Measurements from ENCODE around the gene TSPO.

Gene TSPO

DNA sequence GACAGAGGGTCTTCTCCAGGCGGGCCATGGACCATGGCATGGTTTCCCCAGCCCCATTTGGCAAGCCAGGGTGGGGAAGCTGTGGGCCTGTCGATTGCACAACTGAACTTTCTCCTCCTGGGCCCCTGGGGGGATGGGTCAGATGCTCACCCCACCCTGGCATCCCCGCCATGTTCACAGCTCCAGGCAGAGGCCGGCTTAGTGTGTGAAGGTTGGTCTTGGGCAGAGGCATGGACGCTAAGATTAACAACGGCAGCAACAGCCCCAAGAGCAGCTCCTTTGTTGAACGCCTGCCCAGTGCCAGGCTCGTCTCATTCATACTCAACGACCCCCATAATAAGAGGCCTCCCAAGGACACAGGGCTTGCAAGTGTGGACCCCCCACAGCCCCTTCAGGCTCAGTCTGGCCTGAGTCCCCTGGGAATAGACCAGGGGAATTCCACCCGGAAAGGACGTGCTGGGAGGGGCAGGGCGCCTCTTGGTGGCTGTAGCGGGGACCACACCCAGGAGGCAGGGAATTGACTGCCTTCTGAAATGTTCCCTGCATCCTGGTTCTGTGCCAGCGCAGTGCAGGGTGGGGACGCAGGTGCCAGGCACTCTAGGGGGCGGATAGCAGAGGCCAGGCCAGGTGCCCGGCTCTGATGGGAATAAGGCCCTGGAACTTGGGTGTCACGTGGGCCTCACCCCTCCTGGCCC, 8.3 kb downstream of the TSPO start:
- DNase-seq (ENCODE audit: low read depth, low spot score): no peak

DNA sequence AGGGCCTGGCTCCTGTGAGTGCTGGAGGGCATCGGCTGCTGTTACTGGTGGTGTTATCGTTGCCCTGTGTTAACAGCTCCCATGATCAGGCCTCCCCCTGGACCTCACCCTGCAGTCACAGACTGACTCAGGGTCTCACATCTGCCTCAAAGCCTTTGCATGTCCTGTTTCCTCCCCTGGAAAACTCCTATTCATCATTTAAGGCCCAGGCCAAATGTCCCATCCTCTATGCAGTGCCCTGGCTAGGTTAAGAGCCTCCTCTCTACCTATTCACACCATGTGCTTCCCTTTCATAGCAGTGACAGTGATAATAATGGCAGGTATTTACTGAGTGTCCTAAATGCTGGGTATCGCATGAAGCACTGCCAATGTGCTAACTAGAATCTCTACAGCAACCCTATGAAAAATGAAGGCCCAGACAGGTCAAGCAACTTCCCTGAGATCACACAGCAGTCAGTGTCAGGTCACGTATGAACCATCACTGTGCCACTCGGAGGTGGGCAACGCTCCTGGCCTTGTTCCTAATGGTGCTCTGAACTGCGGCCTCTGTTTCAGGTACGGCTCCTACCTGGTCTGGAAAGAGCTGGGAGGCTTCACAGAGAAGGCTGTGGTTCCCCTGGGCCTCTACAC, 9.3 kb downstream of the TSPO start:
- DNase-seq (ENCODE audit: low read depth, low spot score): no peak

DNA sequence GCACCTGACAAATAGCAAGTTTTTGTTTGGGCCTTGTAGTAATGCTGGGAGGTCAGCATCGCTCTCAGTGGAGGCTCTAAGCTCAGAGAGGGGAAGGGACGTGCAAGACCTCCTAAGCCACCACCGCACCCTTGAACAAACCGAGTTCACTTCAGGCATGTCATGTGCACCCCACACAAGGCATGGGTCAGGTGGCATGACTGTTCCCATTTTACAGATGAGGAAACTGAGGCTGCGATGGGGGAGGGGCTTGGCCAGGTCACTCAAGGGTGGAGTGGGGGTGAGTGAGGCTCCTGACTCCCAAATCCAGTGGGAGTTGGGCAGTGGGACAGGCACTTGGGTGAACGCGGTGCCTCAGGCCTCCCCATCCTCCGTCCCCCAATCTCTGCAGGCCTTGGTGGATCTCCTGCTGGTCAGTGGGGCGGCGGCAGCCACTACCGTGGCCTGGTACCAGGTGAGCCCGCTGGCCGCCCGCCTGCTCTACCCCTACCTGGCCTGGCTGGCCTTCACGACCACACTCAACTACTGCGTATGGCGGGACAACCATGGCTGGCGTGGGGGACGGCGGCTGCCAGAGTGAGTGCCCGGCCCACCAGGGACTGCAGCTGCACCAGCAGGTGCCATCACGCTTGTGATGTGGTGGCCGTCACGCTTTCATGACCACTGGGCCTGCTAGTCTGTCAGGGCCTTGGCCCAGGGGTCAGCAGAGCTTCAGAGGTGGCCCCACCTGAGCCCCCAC, 11.2 kb downstream of the TSPO start:
- no peak for DNase-seq (ENCODE audit: low read depth, low spot score)

DNA sequence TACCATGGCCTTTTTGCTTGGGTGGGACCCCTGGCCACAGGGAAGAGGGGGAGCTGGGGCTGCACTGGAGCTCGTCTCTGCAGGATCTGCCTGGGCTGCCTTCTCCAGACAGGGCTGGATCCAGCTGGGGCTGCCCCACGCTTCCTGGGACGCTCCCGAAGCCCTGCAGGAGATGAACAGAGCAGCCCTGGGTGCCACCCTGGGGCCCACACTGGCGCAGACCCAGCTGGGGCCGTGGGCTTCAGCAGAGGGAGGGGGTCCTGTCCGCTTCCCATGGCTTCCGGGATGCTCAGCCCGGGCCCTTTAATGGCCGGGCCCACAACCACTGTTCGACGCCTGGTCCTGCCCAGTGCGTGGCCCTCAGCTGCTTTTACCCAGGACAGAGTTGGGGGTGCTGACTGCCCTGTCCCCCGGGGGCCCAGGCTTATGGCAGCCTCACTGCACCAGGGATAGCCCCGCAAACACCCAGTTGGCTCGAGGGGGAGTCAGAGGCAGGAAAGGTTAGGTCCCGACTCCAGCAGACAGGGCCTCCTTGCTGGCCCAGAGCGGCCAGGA, 12.0 kb downstream of the TSPO start:
- DNase-seq (ENCODE audit: low read depth, low spot score): no peak

DNA sequence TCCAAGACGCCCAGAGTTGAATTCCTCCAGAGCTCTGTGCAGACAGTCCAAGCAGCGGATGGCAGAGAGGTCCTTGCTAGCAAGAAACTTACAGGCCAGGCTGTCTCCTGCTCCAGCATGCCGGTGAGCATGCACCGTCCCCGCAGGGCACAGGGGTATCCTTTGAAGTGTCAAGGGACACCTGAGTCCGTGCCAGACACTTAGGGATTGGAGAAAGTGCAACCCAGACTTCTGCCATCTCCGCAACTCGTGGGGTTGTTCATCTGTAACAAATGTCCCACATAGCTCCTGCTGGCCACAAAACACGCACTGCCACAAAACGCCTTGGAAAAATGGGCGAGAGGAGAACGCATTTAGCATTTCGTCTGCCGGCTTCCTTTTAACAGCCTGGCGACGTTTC, 13.3 kb downstream of the TSPO start:
- no peak for DNase-seq (ENCODE audit: low read depth, low spot score)

DNA sequence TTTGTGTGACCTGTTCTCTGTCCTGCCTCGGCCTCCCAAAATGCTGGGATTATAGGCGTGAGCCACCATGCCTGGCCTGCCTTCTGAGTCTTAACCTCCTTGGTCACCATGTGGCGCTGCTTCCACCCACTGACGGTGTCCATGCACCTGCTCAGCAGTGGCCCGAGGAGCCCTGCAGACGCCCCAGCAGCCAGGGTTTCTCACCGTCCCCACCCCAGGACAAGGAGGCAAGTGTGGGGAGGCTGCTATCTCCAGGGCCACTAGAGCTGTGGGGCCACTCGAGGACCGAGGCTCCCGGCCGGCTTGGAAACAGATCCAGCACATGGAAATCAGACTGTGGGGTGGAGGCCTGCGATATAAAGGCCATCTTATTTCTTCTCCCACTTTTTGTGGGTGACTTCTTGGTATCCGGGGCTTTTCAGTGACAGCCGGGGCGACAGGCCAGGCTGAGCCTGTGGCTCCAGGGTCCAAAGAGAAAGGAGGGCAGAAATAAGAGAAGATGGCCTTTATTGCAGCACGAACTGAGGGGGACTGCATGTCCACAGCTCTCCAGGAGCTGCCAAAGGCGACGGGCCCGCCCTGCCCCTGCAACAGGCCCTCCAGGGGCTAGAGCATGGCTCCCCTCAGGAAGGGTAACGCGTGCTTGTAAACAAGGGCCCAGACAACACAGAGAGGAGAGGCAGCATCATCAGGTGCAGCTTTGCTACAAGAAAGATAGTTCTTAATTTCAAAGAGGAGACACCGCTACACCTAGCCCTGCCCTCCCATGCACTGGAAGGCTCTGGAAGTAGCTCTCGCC, 15.0 kb downstream of the TSPO start:
- no peak for DNase-seq (ENCODE audit: low read depth, low spot score)

DNA sequence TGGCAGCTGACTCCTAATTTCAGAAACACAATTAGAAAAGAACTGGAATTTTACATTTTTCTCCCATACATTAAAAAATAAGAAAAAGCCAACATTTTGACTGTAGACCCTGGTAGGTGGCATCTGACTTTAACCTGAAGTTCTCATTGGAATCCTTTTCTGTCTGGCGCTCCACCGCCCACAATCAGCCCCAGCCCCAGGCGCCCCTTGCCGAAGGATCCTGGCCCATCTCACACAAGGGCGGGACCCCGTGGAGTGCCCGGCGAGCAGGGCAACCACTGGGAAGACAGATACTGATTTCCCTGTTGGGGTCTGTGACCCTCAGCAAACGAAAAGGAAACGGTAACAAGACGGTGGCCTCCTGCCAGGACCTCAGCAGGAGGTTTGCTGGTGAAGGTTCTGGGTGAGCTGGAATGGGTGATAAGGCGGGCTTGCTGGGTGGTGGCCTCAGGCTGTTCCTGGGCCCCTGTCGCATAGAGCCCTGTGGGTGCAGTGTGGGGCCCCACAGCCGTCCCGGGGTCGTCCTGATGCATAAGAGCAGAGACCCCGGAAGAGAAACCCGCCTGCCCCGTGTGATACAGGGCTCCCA, 15.7 kb downstream of the TSPO start:
- no peak for DNase-seq (ENCODE audit: low read depth, low spot score)

DNA sequence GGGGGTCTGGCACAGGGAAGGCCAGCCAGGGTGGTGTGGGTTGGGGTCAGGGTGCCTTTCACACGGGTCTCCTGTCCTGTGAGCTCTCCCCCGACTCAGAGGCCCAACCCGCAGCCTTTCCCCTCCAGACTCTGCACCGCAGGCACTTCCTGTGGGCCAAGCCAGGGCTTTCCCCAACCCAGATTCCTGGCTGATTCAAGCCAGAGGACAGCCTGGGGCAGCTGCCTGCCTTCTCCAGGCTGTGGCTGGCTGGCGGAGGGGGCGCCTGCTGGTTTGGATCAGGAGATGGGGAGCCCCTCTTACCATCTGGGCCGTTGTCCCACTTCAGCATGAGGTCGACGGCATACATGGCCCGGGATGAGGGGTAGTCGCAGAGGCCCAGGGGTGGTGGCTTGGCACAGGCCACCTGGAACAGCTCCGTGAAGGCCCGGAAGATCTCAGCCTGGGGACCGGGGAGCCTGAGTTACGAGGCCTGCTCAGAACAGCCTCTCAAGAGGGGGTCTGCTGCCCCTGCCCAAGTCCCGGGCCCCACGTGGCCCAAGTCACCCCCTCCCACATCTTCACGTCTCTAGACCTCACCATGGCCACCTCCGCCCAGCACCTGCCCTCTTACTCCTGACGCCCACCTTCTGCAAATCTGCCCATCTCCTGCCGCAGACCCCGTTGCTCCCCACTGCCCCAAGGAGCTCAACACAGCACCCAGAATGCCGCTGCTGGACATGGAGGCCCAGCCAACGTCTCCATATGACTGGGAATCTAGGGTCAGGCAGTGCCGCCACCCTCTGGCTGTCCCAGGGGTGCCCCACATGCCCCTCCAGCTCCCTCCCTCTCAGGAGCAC, 17.3 kb downstream of the TSPO start:
- DNase-seq (ENCODE audit: low read depth, low spot score): no peak

DNA sequence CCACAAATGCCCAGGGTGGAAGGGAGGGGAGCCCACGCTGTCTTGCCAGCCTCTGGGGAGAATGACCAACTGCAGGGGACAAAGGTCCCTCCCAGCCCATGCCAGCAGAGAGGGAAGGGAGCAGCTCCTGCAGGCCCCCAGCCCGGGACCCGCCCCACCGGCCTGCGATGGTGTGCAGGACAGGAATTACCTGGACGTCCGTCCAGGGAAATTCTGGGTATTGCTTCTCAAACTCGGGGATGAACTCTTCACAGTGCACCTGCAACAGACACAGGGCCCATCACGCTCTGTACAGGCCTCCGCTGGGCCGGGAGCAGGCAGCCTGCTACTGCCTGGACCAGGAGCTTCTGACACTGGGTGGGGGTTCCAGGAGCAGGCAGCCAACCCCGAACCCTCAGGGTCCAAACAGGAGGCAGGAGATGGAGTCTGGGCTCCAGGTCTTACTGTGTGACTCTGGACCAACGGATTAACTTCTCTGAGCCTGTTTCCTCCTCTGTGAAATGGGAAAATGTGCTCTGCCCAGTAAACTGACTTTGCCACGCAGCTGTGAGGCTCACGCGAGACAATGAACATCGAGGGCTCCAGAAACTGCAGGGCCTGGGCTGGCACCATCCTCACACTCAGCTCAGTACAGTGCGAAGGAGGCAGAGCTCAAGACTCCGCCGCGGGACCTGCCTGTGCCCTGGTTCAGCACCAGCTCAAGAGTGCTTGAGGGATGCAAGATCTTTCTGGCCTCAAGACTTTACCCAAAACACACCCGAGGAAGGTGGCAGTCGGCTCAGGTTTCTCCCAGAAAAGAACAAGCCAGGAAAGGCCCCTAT, 18.2 kb downstream of the TSPO start:
- no peak for DNase-seq (ENCODE audit: low read depth, low spot score)

DNA sequence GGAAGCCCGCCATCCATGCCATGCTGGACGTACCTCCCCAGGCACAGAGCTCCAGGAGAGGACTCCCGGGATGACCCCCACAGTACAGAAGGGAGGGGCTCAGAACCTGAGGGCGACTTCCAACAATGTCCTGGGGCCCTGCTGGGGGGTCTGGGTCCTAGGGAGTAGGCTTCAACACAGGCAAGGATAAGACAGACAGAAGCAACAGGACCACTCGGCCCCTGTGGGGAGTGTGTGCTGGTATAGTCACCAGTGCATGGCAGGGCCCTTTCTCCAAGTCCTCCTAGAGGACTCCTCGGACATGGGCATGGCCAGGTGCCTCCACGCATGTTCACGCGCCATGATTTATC, 18.7 kb downstream of the TSPO start:
- no peak for DNase-seq (ENCODE audit: low read depth, low spot score)

DNA sequence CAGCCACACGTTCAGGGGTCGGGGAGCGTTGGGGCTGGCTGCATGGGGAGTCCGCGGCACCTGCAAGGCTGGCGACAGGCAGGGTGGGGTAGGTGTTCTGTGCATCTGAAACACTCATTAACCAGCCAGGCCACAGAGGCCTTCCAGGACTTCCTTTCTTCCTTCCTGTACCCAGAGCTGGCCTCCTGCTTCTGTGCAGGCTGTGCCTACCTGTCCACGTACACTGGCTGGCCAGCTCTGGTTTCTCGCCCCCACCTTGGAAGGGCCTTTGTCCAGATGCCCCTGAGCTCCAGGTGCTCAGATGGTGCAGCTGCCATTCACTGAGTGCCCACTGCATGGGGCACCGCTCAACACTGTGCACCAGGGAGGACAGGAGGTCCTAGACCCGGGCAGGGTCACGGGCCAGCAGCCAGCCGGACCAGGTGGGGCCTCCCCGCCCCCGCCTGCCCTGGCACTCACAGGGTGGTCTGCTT, 19.7 kb downstream of the TSPO start:
- no peak for DNase-seq (ENCODE audit: low read depth, low spot score)

DNA sequence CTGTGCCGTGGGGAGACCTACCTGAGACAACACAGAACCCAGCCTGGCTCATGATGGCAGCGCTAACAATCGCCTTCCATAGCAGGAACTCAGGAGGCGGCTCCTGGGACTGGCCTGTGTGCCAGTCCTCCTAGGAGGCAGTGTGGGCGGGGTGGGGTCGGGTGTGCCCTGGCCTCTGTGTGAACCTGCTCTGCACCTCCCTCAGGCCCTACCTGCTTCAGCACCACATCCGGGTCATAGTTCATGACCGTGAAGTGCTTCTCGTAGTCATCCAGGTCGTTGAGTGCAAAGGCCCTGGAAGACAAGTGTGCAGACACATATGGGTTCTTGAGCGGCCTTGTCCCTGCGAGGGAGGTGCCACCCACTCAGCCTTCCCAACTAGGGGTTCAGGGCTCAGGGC, 20.2 kb downstream of the TSPO start:
- DNase-seq (ENCODE audit: low read depth, low spot score): no peak

DNA sequence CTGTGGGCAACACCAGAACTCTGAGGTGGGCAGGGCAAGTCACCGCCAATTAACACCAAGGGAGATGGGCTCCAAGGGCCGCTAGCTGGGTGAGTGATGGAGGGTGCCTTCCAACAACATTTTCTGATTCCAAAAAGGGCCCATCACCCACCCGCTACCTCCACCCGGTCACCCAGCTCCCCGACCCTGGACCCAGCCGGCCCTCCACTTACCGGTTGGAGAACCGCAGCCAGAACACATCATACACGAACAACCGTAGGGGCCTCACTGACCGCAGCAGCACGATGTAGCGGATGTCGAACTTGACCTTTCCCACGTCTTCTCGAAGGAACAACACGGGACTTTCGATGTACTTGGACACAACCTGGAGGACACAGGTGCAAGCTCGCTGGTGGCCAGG, 20.8 kb downstream of the TSPO start:
- DNase-seq (ENCODE audit: low read depth, low spot score): no peak

DNA sequence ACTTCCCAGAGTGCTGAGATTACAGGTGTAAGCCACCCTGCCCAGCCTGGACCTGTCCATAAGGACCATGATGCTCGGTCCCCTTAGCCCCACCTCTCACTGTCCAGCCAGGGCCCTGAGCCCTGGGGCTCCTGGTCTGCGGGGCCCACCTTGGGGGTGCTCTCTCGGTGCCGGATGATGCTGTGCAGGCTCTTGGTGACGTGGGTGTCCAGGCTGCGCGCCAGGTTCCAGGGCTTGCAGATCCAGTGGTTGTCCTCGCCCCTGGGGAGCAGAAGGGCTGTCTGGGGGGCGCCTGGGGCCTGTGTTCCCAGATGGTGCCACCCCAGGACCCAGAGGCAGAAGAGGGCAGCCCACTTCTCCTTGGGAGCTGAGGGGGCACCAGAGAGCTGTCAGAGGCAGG, 22.2 kb downstream of the TSPO start:
- no peak for DNase-seq (ENCODE audit: low read depth, low spot score)

DNA sequence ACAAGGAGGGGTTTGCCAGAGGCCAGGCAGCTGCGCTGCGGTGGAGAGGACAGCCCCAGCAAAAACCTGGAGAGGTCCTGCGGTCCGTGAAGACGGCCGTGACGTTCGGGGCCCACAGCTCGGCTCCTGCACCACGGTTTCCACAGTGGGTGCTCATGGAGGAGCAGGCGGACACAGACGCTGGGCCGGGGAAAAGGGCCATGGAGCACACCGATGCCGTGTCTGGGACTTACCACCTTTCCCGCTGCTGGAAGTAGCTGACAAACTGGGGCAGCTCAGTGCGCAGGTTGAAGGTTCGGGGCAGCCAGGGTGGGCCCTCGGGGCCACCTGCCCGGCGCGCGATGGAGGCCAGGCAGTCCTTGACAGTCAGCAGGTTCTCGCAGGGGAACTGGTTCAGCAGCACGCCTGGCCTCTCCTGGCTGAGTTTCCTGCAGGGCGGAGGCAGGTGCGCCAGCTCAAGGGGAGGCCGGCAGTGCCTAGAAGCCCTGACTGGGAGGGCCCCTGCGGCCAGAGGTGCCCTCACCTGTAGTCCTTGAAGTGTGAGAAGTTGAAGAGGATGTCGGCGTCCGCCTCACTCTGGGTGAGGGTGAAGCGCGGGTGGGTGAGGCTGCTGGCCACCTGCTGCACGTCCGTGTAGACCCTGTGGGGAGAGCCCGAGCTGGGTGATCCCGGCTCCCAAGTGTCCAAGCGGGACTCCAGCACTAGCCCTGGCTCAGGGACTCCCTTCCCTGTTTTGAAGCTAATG, 22.8 kb downstream of the TSPO start:
- DNase-seq (ENCODE audit: low read depth, low spot score): no peak

DNA sequence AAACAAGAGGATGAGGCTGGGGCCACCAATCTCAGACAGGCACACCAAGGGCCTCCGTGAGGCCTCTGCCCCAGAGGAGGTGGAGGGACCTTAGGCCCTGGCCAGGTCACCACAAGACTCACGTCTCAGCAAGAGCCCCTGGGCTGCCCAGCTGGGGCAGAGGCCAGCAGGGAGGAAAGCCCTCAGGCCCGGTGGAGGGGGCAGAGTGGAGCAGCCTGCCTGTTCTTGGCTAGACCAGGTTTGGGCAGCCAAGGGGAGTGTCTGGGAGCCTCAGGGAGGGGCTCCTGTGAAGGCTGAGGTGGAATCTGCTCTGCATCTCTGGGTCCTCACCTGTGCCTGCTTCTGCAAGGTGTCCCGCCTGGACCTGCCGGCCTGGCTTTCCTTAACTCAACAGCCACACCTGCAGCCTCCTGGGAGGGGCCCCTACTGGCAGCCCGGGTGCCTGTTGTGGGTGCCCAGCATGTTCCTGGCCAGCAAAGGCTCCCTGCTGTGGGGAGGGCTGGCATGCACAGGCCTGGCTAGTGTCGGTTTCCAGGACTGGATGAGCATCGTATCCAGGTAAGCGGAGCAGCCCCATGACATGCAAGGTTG, 23.7 kb downstream of the TSPO start:
- DNase-seq (ENCODE audit: low read depth, low spot score): no peak

DNA sequence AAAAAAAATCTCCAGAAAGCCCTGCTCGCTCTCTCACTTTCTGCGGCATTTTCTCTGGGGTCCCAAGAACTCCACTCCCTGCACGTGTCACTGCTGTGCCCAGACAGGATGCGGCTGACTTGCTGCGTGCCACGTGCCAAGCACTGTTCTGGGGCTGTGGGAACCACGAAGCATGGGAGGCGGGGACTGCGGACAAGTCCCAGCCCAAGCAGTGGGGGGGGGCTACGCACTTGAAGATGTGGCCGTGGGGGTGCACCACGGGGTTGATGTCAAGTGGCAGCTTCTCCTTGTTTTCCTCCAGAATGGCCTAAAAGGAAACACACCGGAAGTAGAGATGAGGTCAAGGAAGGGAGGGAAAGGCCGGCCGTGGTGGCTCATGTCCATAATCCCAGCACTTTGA, 24.7 kb downstream of the TSPO start:
- no peak for DNase-seq (ENCODE audit: low read depth, low spot score)

DNA sequence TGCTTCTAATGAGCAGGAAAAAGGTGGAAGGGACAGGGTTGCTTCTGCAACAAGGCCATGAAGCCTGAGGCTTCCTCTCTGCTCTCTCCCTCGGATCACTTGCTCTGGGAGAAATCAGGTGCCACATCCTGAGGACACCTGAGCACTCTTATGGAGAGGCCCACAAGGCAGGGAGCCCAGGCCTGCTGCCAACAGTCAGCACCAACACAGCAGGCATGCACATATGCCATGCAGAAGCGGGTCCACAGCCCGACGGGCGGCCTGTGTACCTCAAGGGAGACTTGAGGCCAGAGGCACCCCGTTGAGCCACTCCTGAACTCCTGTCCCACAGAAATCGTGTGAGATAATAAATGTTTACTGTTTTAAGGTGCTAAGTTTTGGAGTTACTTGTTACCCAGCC, 26.1 kb downstream of the TSPO start:
- DNase-seq (ENCODE audit: low read depth, low spot score): no peak

All from iPS DF 19.7 (cell line).